Measurements from ENCODE around the gene PREX1.
"Not testable (repeated sequence)": the region's sequence is repeated elsewhere in the genome, so short reads cannot be mapped to it uniquely, and the experiment has no call there.

Gene PREX1

GRCh38 chr20:48827855-48828733, at the start of gene PREX1:
Gene PREX1, minus strand, starts transcription at chr20:48827999. Its CDS starts 139 bp downstream, at chr20:48827860.
- peak; percentile 76 for DNase-seq (ENCODE audit: low read depth)

DNA sequence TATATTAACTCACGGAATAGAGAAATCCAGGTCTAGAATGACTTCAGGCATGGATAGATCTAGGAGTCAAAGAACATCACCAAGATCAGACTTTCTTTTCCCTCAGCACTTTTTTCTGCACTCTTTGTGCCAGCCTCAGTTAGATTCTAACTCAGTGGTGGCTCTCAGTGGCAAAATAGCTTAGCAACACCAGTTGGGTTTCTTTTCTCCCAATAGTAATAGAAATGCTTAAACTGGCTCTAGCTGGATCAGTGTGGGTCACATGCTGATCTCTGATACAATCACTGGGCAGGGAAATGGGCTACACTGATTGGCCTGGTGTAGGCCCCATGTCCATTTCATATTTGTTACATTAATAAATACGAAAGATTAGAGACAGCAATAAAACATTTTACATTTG, 49.5 kb upstream of the PREX1 start:
- DNase-seq (ENCODE audit: low read depth), result no peak

GRCh38 chr20:48875914-48876240, 48.1 kb upstream of the PREX1 start:
- DNase-seq (ENCODE audit: low read depth), result no peak

DNA sequence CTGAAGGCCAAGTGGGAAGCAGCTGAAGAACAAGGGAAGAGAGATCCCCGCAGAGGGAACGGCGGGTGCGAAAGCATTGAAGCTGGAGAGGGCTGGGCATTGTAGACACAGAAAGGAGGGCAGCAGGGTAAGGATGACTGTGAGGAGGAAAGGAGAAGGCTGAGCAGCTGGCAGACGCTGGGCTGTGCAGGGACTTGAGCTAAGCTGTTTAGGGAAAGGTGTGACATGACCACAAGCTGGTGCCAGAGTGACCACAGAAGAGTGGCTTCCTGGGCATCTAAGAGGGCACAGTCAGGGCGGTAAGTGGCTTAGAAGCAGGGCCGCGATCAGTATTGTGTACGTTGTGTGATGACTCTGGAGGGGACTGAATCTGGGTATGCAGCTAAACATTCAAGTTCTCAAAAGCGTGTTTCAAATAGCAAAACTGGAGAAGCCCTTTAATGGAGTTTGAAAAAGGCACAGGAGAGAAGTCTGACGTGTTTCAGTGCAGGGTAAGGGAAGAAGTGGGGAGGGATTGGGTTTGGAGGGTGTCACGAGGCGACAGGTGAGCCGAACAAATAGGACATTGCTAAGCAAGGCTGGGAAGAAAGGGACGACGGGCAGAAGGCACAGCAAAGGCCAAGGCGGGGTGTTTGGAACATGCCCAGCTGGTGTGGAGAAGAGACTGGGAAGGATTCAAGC, 47.6 kb upstream of the PREX1 start:
- DNase-seq (ENCODE audit: low read depth), result no peak

GRCh38 chr20:48869442-48869841, 41.6 kb upstream of the PREX1 start:
- DNase-seq (ENCODE audit: low read depth), result not testable (repeated sequence)

GRCh38 chr20:48866936-48867335, 39.1 kb upstream of the PREX1 start:
- DNase-seq (ENCODE audit: low read depth), result no peak

DNA sequence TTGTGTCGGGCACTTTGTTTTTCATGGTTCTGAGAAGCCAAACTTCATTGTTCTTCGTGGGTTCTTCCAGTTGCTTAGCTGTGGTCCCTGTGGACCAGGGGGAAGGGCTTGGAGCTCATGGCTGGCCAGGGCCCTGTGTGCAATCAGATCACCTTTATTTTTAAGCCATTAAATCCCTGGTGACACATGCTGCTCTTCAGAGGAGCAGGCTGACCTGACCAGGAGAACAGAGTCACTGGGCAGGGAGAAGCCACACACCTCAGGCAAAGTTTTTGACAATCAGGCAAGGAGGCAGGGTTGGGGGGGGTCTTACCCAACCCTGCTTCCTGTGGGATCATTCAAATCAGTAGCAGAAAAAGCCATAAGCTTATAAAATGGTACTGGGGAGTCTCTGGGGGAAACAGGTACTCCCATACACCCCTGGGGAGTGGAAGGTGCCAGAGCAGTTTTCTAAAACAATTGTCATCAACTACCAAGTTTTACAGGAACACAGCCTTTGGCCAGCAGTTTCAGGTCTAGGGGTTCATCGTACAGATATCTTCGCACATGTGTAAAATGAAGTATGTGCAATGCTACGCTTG, 37.0 kb upstream of the PREX1 start:
- DNase-seq (ENCODE audit: low read depth), result no peak

GRCh38 chr20:48864254-48864653, 36.5 kb upstream of the PREX1 start:
- DNase-seq (ENCODE audit: low read depth), result no peak

DNA sequence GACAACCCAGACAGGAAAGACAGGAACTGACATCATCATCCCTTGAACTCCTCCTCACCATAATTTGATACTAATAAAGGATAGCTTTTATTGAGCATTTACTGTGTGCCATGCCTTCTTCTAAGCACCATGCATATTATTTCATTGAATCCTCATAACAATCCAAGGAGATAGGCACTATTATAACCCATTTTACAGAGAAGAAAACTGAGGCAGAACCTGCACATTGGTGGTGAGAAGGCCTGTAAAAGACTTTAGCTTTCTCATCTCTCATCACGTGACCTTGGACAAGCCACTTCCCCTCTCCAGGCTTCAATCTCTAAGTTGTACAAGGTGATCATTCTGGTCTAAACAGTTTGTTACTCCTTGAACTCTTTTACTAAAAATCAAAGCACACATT, 34.5 kb upstream of the PREX1 start:
- DNase-seq (ENCODE audit: low read depth), result no peak

- no peak for DNase-seq (ENCODE audit: low read depth)
Measured at GRCh38 chr20:48861444-48861843, 33.6 kb upstream of the PREX1 start.

GRCh38 chr20:48858075-48858790, 30.4 kb upstream of the PREX1 start:
- DNase-seq (ENCODE audit: low read depth), result no peak

DNA sequence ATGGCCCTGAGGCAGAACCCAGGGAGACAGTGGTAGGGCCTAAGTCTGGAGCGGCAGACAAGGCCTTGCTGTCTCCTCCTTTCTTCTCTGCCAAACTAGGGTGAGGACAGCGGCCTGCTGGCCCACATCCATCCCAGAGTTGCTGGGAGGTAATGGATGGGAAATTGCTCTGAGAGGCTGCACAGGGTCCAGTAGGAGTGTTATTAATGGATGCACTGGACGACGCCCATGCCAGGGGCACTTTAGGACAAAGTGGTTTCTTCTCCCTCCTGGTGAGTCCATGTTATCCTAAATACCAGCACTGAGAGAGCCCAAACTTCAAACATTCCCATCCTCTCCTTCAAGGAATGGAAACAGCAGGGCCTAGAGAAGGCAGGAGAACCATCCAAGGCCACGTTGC, 28.3 kb upstream of the PREX1 start:
- DNase-seq (ENCODE audit: low read depth), result no peak

- DNase-seq (ENCODE audit: low read depth), result no peak
Measured at GRCh38 chr20:48855046-48855445, 27.2 kb upstream of the PREX1 start.

GRCh38 chr20:48852609-48853008, 24.8 kb upstream of the PREX1 start:
- DNase-seq (ENCODE audit: low read depth), result no peak

- DNase-seq (ENCODE audit: low read depth), result no peak
Measured at GRCh38 chr20:48851579-48851978, 23.8 kb upstream of the PREX1 start.

- DNase-seq (ENCODE audit: low read depth), result no peak
Measured at GRCh38 chr20:48850977-48851299, 23.1 kb upstream of the PREX1 start.

DNA sequence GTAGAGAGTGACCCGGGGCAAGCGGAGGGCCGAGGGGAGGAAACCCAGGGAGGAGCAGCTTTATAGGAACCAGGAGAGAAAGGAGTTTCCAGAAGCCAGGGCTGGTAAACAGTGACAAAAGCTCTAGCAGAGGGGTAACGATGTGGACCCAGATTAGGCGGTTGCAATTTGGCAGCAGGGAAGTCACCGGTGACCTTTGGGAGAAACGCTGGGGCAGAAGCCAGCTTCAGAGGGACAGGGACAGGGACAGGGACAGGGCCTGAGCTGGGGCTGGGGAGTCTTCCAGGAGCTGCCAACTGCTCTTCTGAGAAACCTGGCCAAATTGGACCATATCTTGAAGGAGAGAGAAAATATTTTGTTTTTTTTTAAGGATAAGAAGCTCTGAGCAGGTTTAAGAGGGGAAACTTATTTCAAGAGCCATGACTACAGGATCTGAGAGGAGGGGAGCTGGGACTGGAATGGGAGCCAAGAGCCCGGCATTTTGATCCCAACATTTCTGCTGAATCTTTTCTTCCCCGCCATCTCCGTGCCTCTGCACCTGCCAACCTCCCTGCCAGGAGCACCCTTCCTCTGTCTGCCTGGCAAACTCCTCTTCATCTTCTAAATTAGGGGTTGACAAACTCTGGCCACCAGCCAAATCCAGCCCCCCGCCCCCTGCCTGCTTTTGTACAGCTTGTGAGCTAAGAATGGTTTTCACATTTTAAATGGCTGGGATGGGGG, 22.6 kb upstream of the PREX1 start:
- no peak for DNase-seq (ENCODE audit: low read depth)

DNA sequence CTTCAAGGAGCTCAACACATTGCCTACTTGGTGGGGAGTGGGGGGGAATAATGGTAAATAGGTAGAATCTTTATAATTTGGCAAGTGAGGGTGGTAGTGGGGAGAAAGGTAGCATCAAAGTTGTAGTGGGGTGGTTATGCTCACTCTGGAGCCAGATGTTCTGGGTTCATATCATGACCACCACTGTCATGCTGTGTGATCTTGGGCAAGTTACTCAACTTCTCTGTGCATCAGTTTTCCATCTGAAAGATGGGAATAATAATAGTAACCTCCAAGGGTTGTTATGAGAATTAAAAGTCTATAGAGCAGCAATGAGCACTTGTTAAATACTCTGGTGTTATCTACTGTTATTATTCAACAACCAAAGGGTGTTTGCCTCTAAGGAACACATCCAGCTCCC, 22.0 kb upstream of the PREX1 start:
- DNase-seq (ENCODE audit: low read depth), result no peak

GRCh38 chr20:48849299-48849698, 21.5 kb upstream of the PREX1 start:
- DNase-seq (ENCODE audit: low read depth), result no peak

GRCh38 chr20:48847498-48848205, 19.9 kb upstream of the PREX1 start:
- DNase-seq (ENCODE audit: low read depth), result no peak
